Thoracic aorta (tissue), 2 donors: ENCODE measurements around the gene LOXL3. TPM values are rescaled to one million over a fixed set of nuclear protein-coding genes. Genes with fewer than 3 reads are reported as not detected.
A peak's percentile ranks its signal among the peaks of the same experiment; 100 is the strongest.

Experiments used
- ATAC-seq: fragments of 150-250 bp; one replicate; pipeline ENCODE4 v1.8.0; 2017; ENCODE audit warnings: low read depth; ENCODE audit not compliant: insufficient number of reproducible peaks, low FRiP score
- DNase-seq: peaks from one replicate; pipeline ENCODE4 v3.0.0-alpha.2; 2020; ENCODE audit warnings: low spot score
- H3K27ac ChIP-seq, 2 donors: fragments of 200-600 bp; sonication (generic); 1 replicate in 1 of 2; 2 replicates in 1 of 2; pipeline ENCODE4 v1.5.1; 2016; ENCODE audit warnings: mild to moderate bottlenecking in 2 of 2, moderate library complexity in 2 of 2
- H3K27me3 ChIP-seq: fragments of 200-600 bp; sonication (generic); replicated peaks from 2 replicates; pipeline ENCODE4 v1.6.0; 2016; ENCODE audit warnings: mild to moderate bottlenecking; ENCODE audit not compliant: insufficient read depth
- H3K36me3 ChIP-seq: fragments of 200-600 bp; sonication (generic); one replicate; pipeline ENCODE4 v1.5.1; 2016
- H3K4me1 ChIP-seq, 2 donors: fragments of 200-600 bp; sonication (generic); 1 replicate in 1 of 2; 2 replicates in 1 of 2; pipeline versions ENCODE4 v1.5.1 to v1.6.0; 2016; ENCODE audit warnings: low read depth in 2 of 2, mild to moderate bottlenecking in 1 of 2; ENCODE audit not compliant: control insufficient read depth in 1 of 2
- H3K4me3 ChIP-seq: fragments of 200-600 bp; sonication (generic); 2 replicates; pipeline ENCODE4 v1.5.1; 2016; ENCODE audit warnings: mild to moderate bottlenecking
- H3K9me3 ChIP-seq: fragments of 200-600 bp; sonication (generic); 2 replicates; pipeline ENCODE4 v1.5.1; 2016
- CTCF ChIP-seq: fragments of 200-600 bp; sonication (generic); IDR thresholded peaks from one replicate; pipeline ENCODE4 v1.5.1; 2019; ENCODE audit warnings: antibody characterized with exemption
- total RNA-seq, 2 donors: library from RNA; depleted of rRNA; stranded (reverse); fragments of >200 nt; gene quantifications; one replicate each; pipeline versions ENCODE4 v1.1.0 to v1.2.3, GENCODE V29; 2016

Gene LOXL3
- total RNA-seq, 2 donors from 2014 or later, result 16.6 to 24.9 TPM

DNA sequence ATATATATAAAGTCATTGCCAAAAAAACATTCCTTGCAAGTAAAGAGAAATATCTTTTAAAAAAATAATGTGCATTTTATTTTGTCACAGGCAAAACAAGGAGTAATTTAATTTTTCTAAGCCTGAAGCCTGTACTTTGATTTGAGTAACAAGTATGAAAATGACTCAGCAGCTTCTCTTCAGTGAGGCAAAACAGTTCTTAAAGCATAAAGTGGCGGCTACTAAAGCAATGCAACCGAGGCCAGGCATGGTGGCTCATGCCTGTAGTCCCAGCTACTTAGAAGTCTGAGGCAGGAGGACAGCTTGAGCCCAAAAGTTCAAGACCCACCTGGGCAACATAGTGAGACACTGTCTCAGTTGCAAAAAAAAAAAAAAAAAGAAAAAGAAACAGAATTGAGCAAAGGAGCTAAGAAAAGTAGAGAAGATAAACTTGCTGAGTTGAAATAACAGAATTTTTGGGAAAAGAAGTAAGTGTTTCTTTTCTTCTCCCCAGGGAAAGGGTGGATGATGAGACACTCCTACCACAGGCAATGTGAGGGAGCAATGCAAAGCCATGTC, 30.4 kb upstream of the LOXL3 start:
- Histone ChIP-seq H3K9me3 (no peaks in the 10 kb centered on the region), H3K27me3 (no peaks in the 10 kb centered on the region), H3K4me1 (peaks cover 0 to 14% of the 10 kb centered on the region in 2 donors), H3K4me3 (no peak overlapping the region), H3K27ac (peak overlapping the region in 1 of 2 donors; percentile 50), H3K36me3 (no peaks in the 10 kb centered on the region)
- ATAC-seq (no peak), DNase-seq (no peak)
- no peak for TF ChIP-seq CTCF

DNA sequence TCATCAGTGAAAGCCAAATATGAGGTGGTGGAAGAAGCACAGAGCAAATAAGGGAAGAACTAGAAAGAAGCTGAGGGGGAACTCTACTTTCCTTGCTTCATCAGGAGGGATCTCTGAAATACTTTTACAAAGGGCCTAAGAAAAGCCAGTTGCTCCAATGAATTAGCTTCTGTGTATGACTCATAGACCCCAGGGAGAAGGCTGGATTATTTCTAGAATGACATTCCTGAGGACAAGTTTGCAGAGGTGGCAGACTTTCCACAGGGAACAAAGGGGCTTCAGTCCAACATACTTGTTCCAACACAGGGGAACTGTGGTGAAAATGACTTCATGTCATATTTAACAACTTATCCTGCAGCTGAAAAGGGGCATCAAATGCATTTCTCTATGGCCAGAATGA, 29.8 kb upstream of the LOXL3 start:
- H3K4me1 ChIP-seq, result peaks cover 0 to 14% of the 10 kb centered on the region in 2 donors
- no peak for DNase-seq
- H3K36me3 ChIP-seq, result no peaks in the 10 kb centered on the region
- TF ChIP-seq CTCF, result no peak
- ATAC-seq, result peak; percentile 72
- H3K27ac ChIP-seq, result peak overlapping the region in 1 of 2 donors; percentile 50
- no peak overlapping the region for H3K4me3 ChIP-seq
- H3K27me3 ChIP-seq, result no peaks in the 10 kb centered on the region
- H3K9me3 ChIP-seq, result no peaks in the 10 kb centered on the region

DNA sequence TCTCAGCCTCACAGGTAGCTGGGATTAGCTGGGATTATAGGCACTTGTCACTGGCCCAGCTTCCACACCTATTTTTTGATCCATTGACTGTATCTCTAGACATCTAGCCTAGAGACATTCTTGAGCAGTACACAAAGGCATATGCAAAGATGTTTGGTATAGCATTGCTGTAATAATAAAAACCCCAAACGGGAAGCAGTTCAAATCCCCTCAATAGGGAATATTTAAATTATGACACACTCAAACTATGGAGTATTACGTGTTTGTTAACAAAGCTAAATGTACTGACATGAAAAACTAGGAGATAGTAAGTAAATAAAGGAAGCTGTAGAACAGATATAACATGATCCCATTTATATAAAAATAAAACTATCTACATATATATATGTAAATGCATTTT, 28.4 kb upstream of the LOXL3 start:
- Histone ChIP-seq H3K36me3 (no peaks in the 10 kb centered on the region), H3K4me1 (peaks cover 0 to 14% of the 10 kb centered on the region in 2 donors), H3K27ac (no peak overlapping the region), H3K4me3 (no peak overlapping the region), H3K9me3 (no peaks in the 10 kb centered on the region), H3K27me3 (no peaks in the 10 kb centered on the region)
- TF ChIP-seq CTCF, result no peak
- ATAC-seq, result no peak
- DNase-seq, result no peak

- H3K4me3 ChIP-seq, result no peak overlapping the region
- ATAC-seq, result no peak
These were observed 27.7 kb upstream of the LOXL3 start for GRCh38 chr2:74581463-74581862.

DNA sequence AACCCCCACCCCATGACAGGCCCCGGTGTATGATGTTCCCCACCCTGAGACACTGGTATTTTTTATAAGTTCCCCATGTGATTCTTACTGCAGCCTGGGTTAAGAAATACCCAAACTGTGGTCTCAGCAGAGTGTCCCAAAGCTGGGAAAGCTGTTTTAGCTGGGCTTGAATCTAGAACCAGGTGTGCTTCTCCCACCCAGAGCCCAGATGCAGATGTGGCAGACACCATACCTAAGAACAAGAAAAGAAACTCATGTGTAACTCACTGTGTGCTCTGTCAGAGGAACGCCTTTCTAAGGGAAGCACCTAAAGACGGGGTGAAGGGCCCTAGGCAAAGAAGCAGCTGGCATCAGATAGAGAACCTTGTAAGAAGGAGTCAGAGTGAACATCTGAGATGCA, 24.7 kb upstream of the LOXL3 start:
- no peak overlapping the region for H3K4me3 ChIP-seq
- H3K9me3 ChIP-seq, result no peaks in the 10 kb centered on the region
- H3K27me3 ChIP-seq, result no peaks in the 10 kb centered on the region
- no peak for ATAC-seq
- H3K4me1 ChIP-seq, result peaks cover 0 to 4% of the 10 kb centered on the region in 2 donors
- no peak for DNase-seq
- H3K27ac ChIP-seq, result no peak overlapping the region
- H3K36me3 ChIP-seq, result no peaks in the 10 kb centered on the region
- no peak for TF ChIP-seq CTCF

More at GRCh38 chr2:74581463-74581862, 27.7 kb upstream of the LOXL3 start:
- no peak for DNase-seq
- TF ChIP-seq CTCF, result no peak
- Histone ChIP-seq H3K27ac (no peak overlapping the region), H3K27me3 (no peaks in the 10 kb centered on the region), H3K4me1 (peaks cover 0 to 14% of the 10 kb centered on the region in 2 donors), H3K9me3 (no peaks in the 10 kb centered on the region), H3K36me3 (no peaks in the 10 kb centered on the region)
